Measurements from ENCODE around the gene DNAH6.

DNA sequence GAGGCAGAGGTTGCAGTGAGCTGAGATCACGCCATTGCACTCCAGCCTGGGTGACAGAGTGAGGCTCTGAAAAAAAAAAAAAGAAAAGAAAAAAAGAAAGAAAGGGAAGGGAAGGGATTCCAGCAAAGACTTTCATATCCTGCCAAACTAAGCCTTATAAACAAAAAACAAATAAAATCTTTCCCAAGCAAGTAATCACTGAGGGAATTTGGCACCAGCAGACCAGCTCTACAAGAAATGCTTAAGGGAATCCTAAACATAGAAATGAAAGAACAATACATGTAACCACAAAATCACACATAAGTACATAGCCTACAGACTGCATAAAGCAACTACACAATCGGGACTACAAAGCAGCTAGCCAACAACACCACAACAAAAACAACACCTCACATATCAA is 285.5 kb downstream of the DNAH6 start:
- TF ChIP-seq FOXK2 (IDR thresholded peaks at IDR 0.05) (no peak), SUZ12 (IDR thresholded peaks at IDR 0.05) (no peak), HDGF (IDR thresholded peaks at IDR 0.05; ENCODE audit: borderline replicate concordance) (no peak), ELF4 (IDR thresholded peaks at IDR 0.05) (no peak), SP1 (IDR thresholded peaks at IDR 0.05) (no peak), LEF1 (IDR thresholded peaks at IDR 0.05; ENCODE audit: borderline replicate concordance) (no peak), FOXA1 (IDR thresholded peaks at IDR 0.05) (no peak), L3MBTL2 (conservative IDR thresholded peaks at IDR 0.05) (no peak), TARDBP (IDR thresholded peaks at IDR 0.05) (no peak)

Data from HEK293T (cell line).